Measurements from ENCODE around the gene TUBB2B.
A peak's percentile ranks its signal among the peaks of the same experiment; 100 is the strongest.

TUBB2B gene

DNA sequence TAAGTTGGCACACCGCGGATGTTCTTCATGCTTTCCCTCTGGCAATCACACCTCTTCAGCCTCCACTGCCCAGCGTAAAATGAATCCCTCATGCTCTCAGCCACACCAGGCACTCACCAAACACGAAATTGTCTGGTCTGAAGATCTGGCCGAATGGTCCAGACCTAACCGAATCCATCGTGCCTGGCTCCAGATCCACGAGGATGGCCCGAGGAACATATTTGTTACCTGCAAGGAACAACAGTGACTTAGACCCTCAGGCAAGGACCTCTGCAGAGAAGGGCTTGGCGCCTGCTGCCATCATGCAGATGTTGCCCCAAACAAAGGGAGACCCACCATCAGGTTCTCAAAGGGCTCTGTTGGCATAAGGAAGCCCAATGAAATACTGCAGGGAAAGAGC lies 1.4 kb downstream of the TUBB2B start:
- DNase-seq (ENCODE audit: low read depth, low spot score): no peak
- TF ChIP-seq CTCF (IDR thresholded peaks at IDR 0.05; ENCODE audit: low read depth, low read length): no peak
- in situ Hi-C loops (cut with HindIII; ENCODE audit: low sequenced_read_pairs): no loop called here
- H3K4me3 ChIP-seq (ENCODE audit: low read depth, low read length): peak overlapping the region; percentile 56

- TF ChIP-seq CTCF (IDR thresholded peaks at IDR 0.05; ENCODE audit: low read depth, low read length): no peak
- no peak for DNase-seq (ENCODE audit: low read depth, low spot score)
- in situ Hi-C loops (cut with HindIII; ENCODE audit: low sequenced_read_pairs): no loop called here
- no peak overlapping the region for H3K4me3 ChIP-seq (ENCODE audit: low read depth, low read length)
Observed at GRCh38 chr6:3222506-3223038, 4.9 kb downstream of the TUBB2B start.

DNA sequence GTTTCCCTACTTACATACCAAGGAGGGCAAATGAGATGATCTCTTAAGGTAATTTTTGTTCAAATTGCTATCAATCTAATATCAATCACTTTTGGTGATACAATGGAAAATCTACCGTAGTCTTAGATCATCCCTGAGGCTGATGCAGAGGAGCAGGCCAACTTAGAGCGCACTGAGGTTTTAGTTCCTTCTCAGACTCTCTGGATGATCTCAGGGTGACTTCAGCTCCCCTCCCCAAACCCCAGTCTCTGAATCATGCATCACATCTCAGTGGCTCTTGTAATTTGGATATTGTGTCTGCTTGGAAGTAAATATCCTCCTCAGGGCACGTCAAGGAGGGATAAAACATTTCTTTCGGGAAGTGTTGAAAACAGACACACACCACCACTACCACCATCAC lies 5.9 kb downstream of the TUBB2B start:
- H3K4me3 ChIP-seq (ENCODE audit: low read depth, low read length): no peak overlapping the region
- no peak for TF ChIP-seq CTCF (IDR thresholded peaks at IDR 0.05; ENCODE audit: low read depth, low read length)
- in situ Hi-C loops (cut with HindIII; ENCODE audit: low sequenced_read_pairs): no loop called here
- DNase-seq (ENCODE audit: low read depth, low spot score): no peak

DNA sequence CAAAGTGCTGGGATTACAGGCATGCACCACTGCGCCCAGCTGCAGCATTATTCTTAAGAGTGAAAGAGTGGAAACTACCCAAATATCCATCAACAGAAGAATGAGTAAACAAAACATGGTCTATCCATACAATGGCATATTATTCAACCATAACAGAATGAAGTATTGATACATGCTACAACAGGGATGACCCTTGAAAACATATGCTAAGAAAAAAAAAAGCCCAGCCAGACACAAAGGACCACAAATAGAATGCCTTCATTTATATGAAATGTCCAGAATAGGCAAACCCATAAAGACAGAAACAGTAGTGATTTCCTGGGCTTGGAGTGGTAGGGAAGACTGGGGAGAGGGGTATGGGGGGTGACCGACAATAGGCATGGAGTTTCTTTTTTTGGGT lies 7.1 kb downstream of the TUBB2B start:
- in situ Hi-C loops (cut with HindIII; ENCODE audit: low sequenced_read_pairs): no loop called here
- H3K4me3 ChIP-seq (ENCODE audit: low read depth, low read length): no peak overlapping the region
- TF ChIP-seq CTCF (IDR thresholded peaks at IDR 0.05; ENCODE audit: low read depth, low read length): no peak
- DNase-seq (ENCODE audit: low read depth, low spot score): no peak

DNA sequence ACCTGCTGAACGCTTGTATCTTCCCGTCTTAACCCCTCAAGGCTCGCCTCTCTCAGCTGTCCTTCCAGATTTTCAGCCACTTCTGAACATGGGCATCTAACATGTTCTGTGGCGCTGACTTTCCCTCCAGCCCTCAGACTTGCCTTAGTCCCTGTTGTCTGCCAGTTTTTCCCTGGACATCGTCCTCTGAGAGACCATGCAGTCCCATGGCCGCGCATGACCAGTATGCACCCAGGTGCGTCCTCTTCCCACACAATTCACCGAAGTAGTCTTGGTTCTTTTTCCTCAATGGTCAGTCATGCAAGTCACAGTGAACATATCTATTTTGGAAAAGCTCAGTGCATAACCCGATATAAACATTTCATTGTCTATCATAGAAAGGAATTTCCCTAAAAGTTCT lies 9.2 kb downstream of the TUBB2B start:
- no peak for TF ChIP-seq CTCF (IDR thresholded peaks at IDR 0.05; ENCODE audit: low read depth, low read length)
- DNase-seq (ENCODE audit: low read depth, low spot score): no peak
- H3K4me3 ChIP-seq (ENCODE audit: low read depth, low read length): no peak overlapping the region
- in situ Hi-C loops (cut with HindIII; ENCODE audit: low sequenced_read_pairs): no loop called here

DNA sequence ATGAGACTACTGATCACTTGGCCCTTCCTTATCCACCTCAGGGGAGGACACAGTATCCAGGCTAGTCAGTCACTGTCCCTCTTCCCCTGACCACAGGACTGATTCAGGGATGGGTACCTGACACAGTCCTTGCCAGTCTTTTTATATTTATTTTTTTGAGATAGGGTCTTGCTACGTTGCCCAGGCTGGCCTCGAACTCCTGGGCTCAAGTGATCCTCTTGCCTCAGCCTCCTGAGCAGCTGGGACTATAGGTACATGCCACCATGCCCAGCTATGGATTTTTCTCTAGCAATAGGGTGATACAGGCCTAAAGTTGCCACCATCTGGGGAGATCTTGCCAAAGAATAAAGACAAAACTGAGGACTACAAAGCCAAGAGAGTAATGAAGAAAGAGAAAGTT lies 10.2 kb downstream of the TUBB2B start:
- no peak for DNase-seq (ENCODE audit: low read depth, low spot score)
- no peak for TF ChIP-seq CTCF (IDR thresholded peaks at IDR 0.05; ENCODE audit: low read depth, low read length)

GRCh38 chr6:3214898-3215297 lies 12.6 kb downstream of the TUBB2B start:
- H3K4me3 ChIP-seq (ENCODE audit: low read depth, low read length): no peak overlapping the region
- no peak for TF ChIP-seq CTCF (IDR thresholded peaks at IDR 0.05; ENCODE audit: low read depth, low read length)
- in situ Hi-C loops (cut with HindIII; ENCODE audit: low sequenced_read_pairs): no loop called here
- no peak for DNase-seq (ENCODE audit: low read depth, low spot score)

More for the DNA sequence above, 10.2 kb downstream of the TUBB2B start:
- in situ Hi-C loops (cut with HindIII; ENCODE audit: low sequenced_read_pairs): no loop called here
- H3K4me3 ChIP-seq (ENCODE audit: low read depth, low read length): no peak overlapping the region
